ENCODE data around the gene NUP188.

- TF ChIP-seq FOXM1 (IDR thresholded peaks at IDR 0.05; ENCODE audit: borderline replicate concordance) (no peak), TARDBP (IDR thresholded peaks at IDR 0.05) (no peak), LEF1 (IDR thresholded peaks at IDR 0.05; ENCODE audit: borderline replicate concordance) (no peak), SUZ12 (IDR thresholded peaks at IDR 0.05) (no peak), SP1 (IDR thresholded peaks at IDR 0.05) (no peak), ZNF384 (IDR thresholded peaks at IDR 0.05) (no peak), ELF4 (IDR thresholded peaks at IDR 0.05) (no peak), FOXA1 (IDR thresholded peaks at IDR 0.05) (no peak), L3MBTL2 (conservative IDR thresholded peaks at IDR 0.05) (no peak), PKNOX1 (IDR thresholded peaks at IDR 0.05) (no peak), BHLHE40 (IDR thresholded peaks at IDR 0.05; ENCODE audit: borderline replicate concordance) (no peak)
These were observed 66.2 kb downstream of the NUP188 start for GRCh38 chr9:129013674-129014073.

Data from HEK293T (cell line).